ENCODE measurements around the gene SNX9.

GRCh38 chr6:157953580-157954091 is 130.6 kb downstream of the SNX9 start:
- no peak for TF ChIP-seq CTCF (conservative IDR thresholded peaks at IDR 0.05; ENCODE audit: low read depth, low read length)
- no peak for TF ChIP-seq EZH2 (IDR thresholded peaks at IDR 0.05; ENCODE audit: borderline replicate concordance, low read depth, low read length, poor library complexity, severe bottlenecking)
